ENCODE measurements around the gene NRIP2.

NRIP2 gene

GRCh38 chr12:2835691-2836403, 1.0 kb upstream of the NRIP2 start:
- Histone ChIP-seq H3K27me3 (ENCODE audit: insufficient read depth, low read length) (no peaks in the 10 kb centered on the region), H3K4me1 (ENCODE audit: insufficient read depth, low read length) (peaks cover 8% of the 10 kb centered on the region), H3K9me3 (ENCODE audit: low read length) (no peaks in the 10 kb centered on the region), H2AFZ (ENCODE audit: low read depth, low read length) (no peak overlapping the region), H3K36me3 (ENCODE audit: insufficient read depth, low read length) (peaks cover 4% of the 10 kb centered on the region), H3K4me3 (ENCODE audit: low read length) (no peak overlapping the region)

GRCh38 chr12:2833810-2834209, 1.0 kb downstream of the NRIP2 start:
- peaks cover 8% of the 10 kb centered on the region for H3K4me1 ChIP-seq (ENCODE audit: insufficient read depth, low read length)
- no peak overlapping the region for H2AFZ ChIP-seq (ENCODE audit: low read depth, low read length)
- no peaks in the 10 kb centered on the region for H3K27me3 ChIP-seq (ENCODE audit: insufficient read depth, low read length)
- no peak overlapping the region for H3K4me3 ChIP-seq (ENCODE audit: low read length)
- H3K36me3 ChIP-seq (ENCODE audit: insufficient read depth, low read length), result peaks cover 11% of the 10 kb centered on the region
- no peaks in the 10 kb centered on the region for H3K9me3 ChIP-seq (ENCODE audit: low read length)

- Histone ChIP-seq H3K36me3 (ENCODE audit: insufficient read depth, low read length) (peaks cover 12% of the 10 kb centered on the region), H3K4me1 (ENCODE audit: insufficient read depth, low read length) (peaks cover 8% of the 10 kb centered on the region), H3K27me3 (ENCODE audit: insufficient read depth, low read length) (no peaks in the 10 kb centered on the region), H2AFZ (ENCODE audit: low read depth, low read length) (no peak overlapping the region), H3K9me3 (ENCODE audit: low read length) (no peaks in the 10 kb centered on the region), H3K4me3 (ENCODE audit: low read length) (no peak overlapping the region)
These were observed 1.5 kb downstream of the NRIP2 start for GRCh38 chr12:2833327-2833726.

- Histone ChIP-seq H3K9me3 (ENCODE audit: low read length) (no peaks in the 10 kb centered on the region), H3K4me3 (ENCODE audit: low read length) (no peak overlapping the region), H2AFZ (ENCODE audit: low read depth, low read length) (no peak overlapping the region), H3K36me3 (ENCODE audit: insufficient read depth, low read length) (peaks cover 19% of the 10 kb centered on the region), H3K4me1 (ENCODE audit: insufficient read depth, low read length) (peaks cover 8% of the 10 kb centered on the region), H3K27me3 (ENCODE audit: insufficient read depth, low read length) (no peaks in the 10 kb centered on the region)
These were observed 2.2 kb downstream of the NRIP2 start for GRCh38 chr12:2832550-2833127.

GRCh38 chr12:2829275-2829674, 5.6 kb downstream of the NRIP2 start:
- no peak overlapping the region for H3K4me3 ChIP-seq (ENCODE audit: low read length)
- H3K36me3 ChIP-seq (ENCODE audit: insufficient read depth, low read length), result peaks cover 36% of the 10 kb centered on the region
- peaks cover 27% of the 10 kb centered on the region for H3K4me1 ChIP-seq (ENCODE audit: insufficient read depth, low read length)
- H3K27me3 ChIP-seq (ENCODE audit: insufficient read depth, low read length), result no peaks in the 10 kb centered on the region
- H3K9me3 ChIP-seq (ENCODE audit: low read length), result no peaks in the 10 kb centered on the region
- no peak overlapping the region for H2AFZ ChIP-seq (ENCODE audit: low read depth, low read length)

- Histone ChIP-seq H3K36me3 (ENCODE audit: insufficient read depth, low read length) (peaks cover 55% of the 10 kb centered on the region), H3K4me1 (ENCODE audit: insufficient read depth, low read length) (peaks cover 44% of the 10 kb centered on the region), H2AFZ (ENCODE audit: low read depth, low read length) (no peak overlapping the region), H3K4me3 (ENCODE audit: low read length) (no peak overlapping the region), H3K27me3 (ENCODE audit: insufficient read depth, low read length) (no peaks in the 10 kb centered on the region), H3K9me3 (ENCODE audit: low read length) (no peaks in the 10 kb centered on the region)
These were observed 7.9 kb downstream of the NRIP2 start for GRCh38 chr12:2826721-2827515.

- Histone ChIP-seq H3K4me3 (ENCODE audit: low read length) (no peak overlapping the region), H3K36me3 (ENCODE audit: insufficient read depth, low read length) (peaks cover 63% of the 10 kb centered on the region), H3K4me1 (ENCODE audit: insufficient read depth, low read length) (peaks cover 44% of the 10 kb centered on the region), H3K27me3 (ENCODE audit: insufficient read depth, low read length) (no peaks in the 10 kb centered on the region), H2AFZ (ENCODE audit: low read depth, low read length) (no peak overlapping the region), H3K9me3 (ENCODE audit: low read length) (no peaks in the 10 kb centered on the region)
These were observed 8.8 kb downstream of the NRIP2 start for GRCh38 chr12:2826036-2826435.

GRCh38 chr12:2825132-2825531, 9.7 kb downstream of the NRIP2 start:
- Histone ChIP-seq H3K36me3 (ENCODE audit: insufficient read depth, low read length) (peaks cover 65% of the 10 kb centered on the region), H3K4me3 (ENCODE audit: low read length) (no peak overlapping the region), H2AFZ (ENCODE audit: low read depth, low read length) (no peak overlapping the region), H3K4me1 (ENCODE audit: insufficient read depth, low read length) (peaks cover 44% of the 10 kb centered on the region), H3K27me3 (ENCODE audit: insufficient read depth, low read length) (no peaks in the 10 kb centered on the region), H3K9me3 (ENCODE audit: low read length) (no peaks in the 10 kb centered on the region)

GRCh38 chr12:2824541-2824940, 10.3 kb downstream of the NRIP2 start:
- peaks cover 69% of the 10 kb centered on the region for H3K36me3 ChIP-seq (ENCODE audit: insufficient read depth, low read length)
- H3K4me1 ChIP-seq (ENCODE audit: insufficient read depth, low read length), result peaks cover 44% of the 10 kb centered on the region
- H3K9me3 ChIP-seq (ENCODE audit: low read length), result no peaks in the 10 kb centered on the region
- H3K27me3 ChIP-seq (ENCODE audit: insufficient read depth, low read length), result no peaks in the 10 kb centered on the region
- no peak overlapping the region for H2AFZ ChIP-seq (ENCODE audit: low read depth, low read length)
- H3K4me3 ChIP-seq (ENCODE audit: low read length), result no peak overlapping the region

GRCh38 chr12:2823483-2823882, 11.4 kb downstream of the NRIP2 start:
- H3K9me3 ChIP-seq (ENCODE audit: low read length), result no peaks in the 10 kb centered on the region
- H3K4me3 ChIP-seq (ENCODE audit: low read length), result no peak overlapping the region
- no peaks in the 10 kb centered on the region for H3K27me3 ChIP-seq (ENCODE audit: insufficient read depth, low read length)
- H3K4me1 ChIP-seq (ENCODE audit: insufficient read depth, low read length), result peaks cover 44% of the 10 kb centered on the region
- H3K36me3 ChIP-seq (ENCODE audit: insufficient read depth, low read length), result peaks cover 73% of the 10 kb centered on the region
- H2AFZ ChIP-seq (ENCODE audit: low read depth, low read length), result no peak overlapping the region

GRCh38 chr12:2820432-2820831, 14.4 kb downstream of the NRIP2 start:
- no peak overlapping the region for H2AFZ ChIP-seq (ENCODE audit: low read depth, low read length)

GRCh38 chr12:2819810-2820209, 15.0 kb downstream of the NRIP2 start:
- Histone ChIP-seq H3K4me1 (ENCODE audit: insufficient read depth, low read length) (peaks cover 22% of the 10 kb centered on the region), H3K27me3 (ENCODE audit: insufficient read depth, low read length) (no peaks in the 10 kb centered on the region), H3K36me3 (ENCODE audit: insufficient read depth, low read length) (peaks cover 62% of the 10 kb centered on the region), H3K9me3 (ENCODE audit: low read length) (no peaks in the 10 kb centered on the region), H3K4me3 (ENCODE audit: low read length) (no peak overlapping the region), H2AFZ (ENCODE audit: low read depth, low read length) (no peak overlapping the region)

More at GRCh38 chr12:2820432-2820831, 14.4 kb downstream of the NRIP2 start:
- H3K4me3 ChIP-seq (ENCODE audit: low read length), result no peak overlapping the region
- no peaks in the 10 kb centered on the region for H3K9me3 ChIP-seq (ENCODE audit: low read length)
- H3K4me1 ChIP-seq (ENCODE audit: insufficient read depth, low read length), result peaks cover 29% of the 10 kb centered on the region
- no peaks in the 10 kb centered on the region for H3K27me3 ChIP-seq (ENCODE audit: insufficient read depth, low read length)
- H3K36me3 ChIP-seq (ENCODE audit: insufficient read depth, low read length), result peaks cover 62% of the 10 kb centered on the region

Data from neuron (in vitro differentiated cells).